GM06990 (cell line): ENCODE data around the gene LYRM2.

Source experiments
- DNase-seq: peaks from one replicate; pipeline ENCODE4 v3.0.0-alpha.2; 2011; ENCODE audit not compliant: insufficient read length; ENCODE audit errors: extremely low read depth
- H3K27me3 ChIP-seq: replicated peaks from 2 replicates; pipeline ENCODE4 v1.6.0; 2011; ENCODE audit warnings: low read length; ENCODE audit not compliant: control insufficient read depth, insufficient read depth
- H3K36me3 ChIP-seq: 2 replicates; pipeline ENCODE4 v1.5.1; 2011; ENCODE audit warnings: low read length; ENCODE audit not compliant: control insufficient read depth, insufficient read depth
- H3K4me3 ChIP-seq: replicated peaks from 2 replicates; pipeline ENCODE4 v1.5.1; 2011; ENCODE audit warnings: low read depth, mild to moderate bottlenecking, control low read depth, low read length
- TF ChIP-seq, protein P1 (sequence below): IDR thresholded peaks from 2 replicates; pipeline ENCODE4 v1.5.1; 2011; ENCODE audit warnings: low read length, control low read depth, mild to moderate bottlenecking, inconsistent platforms; ENCODE audit not compliant: insufficient read depth, poor library complexity, severe bottlenecking

Gene LYRM2

DNA sequence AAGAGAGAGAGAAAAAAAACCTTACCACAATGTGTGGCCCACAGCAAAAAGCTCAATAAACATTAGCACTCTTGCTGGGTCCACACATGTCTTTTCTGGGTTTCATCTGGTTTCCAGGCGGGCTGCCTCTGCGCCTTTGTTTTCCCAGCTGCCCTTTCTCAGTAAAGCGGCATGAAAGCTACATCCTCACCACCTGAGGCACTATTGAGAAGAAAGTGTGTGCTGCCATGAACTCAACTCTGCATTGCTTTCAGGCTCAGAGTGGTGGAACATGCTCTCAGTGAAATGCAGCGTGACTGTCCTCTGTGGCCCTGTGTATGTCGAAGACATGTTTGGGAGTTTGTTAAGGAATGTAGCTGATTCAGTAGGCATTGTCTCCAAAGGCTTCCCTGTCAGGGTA lies 102.3 kb downstream of the LYRM2 start:
- Histone ChIP-seq H3K27me3 (peaks cover 2% of the 10 kb centered on the region; the same call in 1 of the 2 replicates), H3K4me3 (no peak overlapping the region), H3K36me3 (no peaks in the 10 kb centered on the region)
- TF ChIP-seq, protein P1, sequence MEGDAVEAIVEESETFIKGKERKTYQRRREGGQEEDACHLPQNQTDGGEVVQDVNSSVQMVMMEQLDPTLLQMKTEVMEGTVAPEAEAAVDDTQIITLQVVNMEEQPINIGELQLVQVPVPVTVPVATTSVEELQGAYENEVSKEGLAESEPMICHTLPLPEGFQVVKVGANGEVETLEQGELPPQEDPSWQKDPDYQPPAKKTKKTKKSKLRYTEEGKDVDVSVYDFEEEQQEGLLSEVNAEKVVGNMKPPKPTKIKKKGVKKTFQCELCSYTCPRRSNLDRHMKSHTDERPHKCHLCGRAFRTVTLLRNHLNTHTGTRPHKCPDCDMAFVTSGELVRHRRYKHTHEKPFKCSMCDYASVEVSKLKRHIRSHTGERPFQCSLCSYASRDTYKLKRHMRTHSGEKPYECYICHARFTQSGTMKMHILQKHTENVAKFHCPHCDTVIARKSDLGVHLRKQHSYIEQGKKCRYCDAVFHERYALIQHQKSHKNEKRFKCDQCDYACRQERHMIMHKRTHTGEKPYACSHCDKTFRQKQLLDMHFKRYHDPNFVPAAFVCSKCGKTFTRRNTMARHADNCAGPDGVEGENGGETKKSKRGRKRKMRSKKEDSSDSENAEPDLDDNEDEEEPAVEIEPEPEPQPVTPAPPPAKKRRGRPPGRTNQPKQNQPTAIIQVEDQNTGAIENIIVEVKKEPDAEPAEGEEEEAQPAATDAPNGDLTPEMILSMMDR, result no peak
- no peak for DNase-seq

DNA sequence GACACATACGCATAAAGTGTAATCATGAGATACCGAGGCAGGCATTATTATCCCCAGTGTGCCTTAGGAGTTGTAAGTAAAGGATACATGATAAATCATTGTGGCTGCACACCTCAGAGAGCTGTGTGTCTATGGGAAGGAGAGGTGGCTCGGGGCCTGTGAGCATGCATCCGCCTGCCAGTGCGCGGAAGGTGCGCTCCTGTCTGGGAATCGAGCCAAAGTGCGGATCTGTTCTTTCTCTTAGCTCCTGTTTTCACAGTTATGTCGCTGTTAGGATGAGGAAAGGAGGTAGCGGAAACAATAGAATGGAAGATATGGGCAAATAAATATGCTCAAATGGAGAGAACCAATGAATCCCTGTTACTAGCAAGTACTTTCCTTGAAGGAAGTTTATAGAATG lies 107.6 kb downstream of the LYRM2 start:
- TF ChIP-seq, protein P1, result no peak
- no peak for DNase-seq

DNA sequence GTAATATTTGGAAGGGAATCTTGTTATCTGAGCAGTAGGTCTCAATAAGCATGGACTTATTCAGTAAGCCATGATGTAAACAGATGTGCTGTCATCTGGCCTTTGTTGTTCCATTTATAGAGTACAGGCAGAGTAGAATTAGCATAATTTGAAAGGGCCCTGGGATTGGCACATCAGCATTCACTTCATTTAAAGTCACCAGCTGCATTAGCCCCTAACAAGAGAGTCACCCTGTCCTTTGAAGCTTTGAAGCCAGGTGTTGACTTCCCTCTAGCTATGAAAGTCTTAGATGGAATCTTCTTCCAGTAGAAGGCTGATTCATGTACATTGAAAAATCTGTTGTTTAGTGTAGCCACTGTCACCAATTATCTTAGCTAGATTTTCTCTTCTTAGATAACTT lies 109.7 kb downstream of the LYRM2 start:
- no peaks in the 10 kb centered on the region for H3K36me3 ChIP-seq
- TF ChIP-seq, protein P1, result no peak
- no peak overlapping the region for H3K4me3 ChIP-seq
- DNase-seq, result no peak
- peaks cover 2% of the 10 kb centered on the region; the same call in 1 of the 2 replicates for H3K27me3 ChIP-seq

More for the DNA sequence above, 107.6 kb downstream of the LYRM2 start:
- H3K36me3 ChIP-seq, result no peaks in the 10 kb centered on the region
- no peak overlapping the region for H3K4me3 ChIP-seq
- peaks cover 2% of the 10 kb centered on the region; the same call in 1 of the 2 replicates for H3K27me3 ChIP-seq

DNA sequence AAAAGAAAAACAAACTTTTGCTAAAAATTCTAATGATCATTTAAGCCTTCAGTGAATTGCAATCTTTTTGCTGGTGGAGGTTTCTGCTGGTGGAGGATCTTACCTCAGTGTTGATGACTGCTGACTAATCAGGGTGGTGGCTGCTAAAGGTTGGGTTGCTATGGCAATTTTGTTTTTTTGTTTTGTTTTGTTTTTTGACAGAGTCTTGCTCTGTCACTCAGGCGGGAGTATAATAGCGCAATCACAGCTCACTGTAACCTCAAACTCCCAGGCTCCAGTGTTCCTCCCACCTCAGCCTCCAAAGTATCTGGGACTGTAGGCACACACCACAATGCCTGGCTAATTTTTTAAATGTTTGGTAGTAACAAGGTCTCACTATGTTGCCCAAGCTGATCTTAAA lies 110.9 kb downstream of the LYRM2 start:
- TF ChIP-seq, protein P1, result no peak
- DNase-seq, result no peak
- no peaks in the 10 kb centered on the region for H3K27me3 ChIP-seq

DNA sequence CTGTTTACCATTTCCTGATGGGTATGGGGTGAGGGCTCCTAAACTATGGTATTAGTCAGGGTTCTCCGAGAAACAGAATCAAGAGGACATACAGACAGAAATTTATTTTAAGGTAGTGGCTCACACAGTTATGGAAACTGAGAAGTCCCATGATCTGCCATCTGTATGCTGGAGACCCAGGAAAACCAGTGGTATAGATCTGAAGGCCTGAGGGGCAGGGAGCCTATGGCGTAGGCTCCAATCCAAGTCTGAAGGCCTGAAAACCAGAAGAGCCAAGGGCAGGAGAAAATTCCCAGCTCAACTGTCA lies 112.0 kb downstream of the LYRM2 start:
- Histone ChIP-seq H3K36me3 (no peaks in the 10 kb centered on the region), H3K27me3 (no peaks in the 10 kb centered on the region), H3K4me3 (no peak overlapping the region)
- TF ChIP-seq, protein P1, result no peak
- no peak for DNase-seq

More for the DNA sequence above, 110.9 kb downstream of the LYRM2 start:
- Histone ChIP-seq H3K4me3 (no peak overlapping the region), H3K36me3 (no peaks in the 10 kb centered on the region)

DNA sequence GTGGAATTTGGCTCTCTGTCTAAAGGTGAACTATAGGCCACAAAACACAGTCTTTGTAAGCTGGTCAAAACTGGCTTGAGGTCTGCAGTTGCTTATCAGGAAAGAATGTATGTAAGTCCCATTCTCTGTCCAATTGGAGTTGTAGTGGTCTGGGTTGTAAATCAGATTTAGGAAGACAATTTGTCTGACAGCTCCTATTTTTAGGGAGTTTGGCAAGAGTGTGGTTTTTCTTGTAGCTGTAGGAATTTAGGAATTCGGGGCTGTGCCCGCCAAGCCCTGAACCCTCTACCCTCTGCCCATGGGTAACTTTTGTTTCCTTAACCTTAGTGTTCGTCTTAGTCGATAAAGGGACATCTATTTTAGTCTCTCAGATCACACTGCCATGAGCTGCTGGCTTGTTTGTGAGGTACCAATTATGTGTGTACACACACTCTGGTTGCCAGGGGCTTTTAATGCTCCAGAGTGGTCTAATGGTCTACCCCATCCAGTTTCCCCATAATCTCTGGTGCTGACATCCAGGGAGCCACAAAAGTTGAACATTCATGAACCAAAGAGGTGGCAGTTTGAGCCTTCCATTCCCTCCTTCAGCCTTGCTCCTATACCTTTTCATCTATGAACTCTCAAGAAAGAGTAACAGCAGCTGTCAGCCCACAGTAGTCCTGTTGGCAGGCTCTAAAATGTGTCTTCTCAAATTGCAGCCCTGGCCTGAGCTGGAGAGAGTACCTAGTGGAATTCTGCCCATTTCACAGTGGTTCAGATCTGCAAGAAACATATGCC lies 112.6 kb downstream of the LYRM2 start:
- no peak for DNase-seq
- Histone ChIP-seq H3K27me3 (no peaks in the 10 kb centered on the region), H3K4me3 (no peak overlapping the region), H3K36me3 (no peaks in the 10 kb centered on the region)
- TF ChIP-seq, protein P1, result no peak
